Kidney (tissue), 14 donors: ENCODE measurements around the gene ANKS6. TPM values are rescaled to one million over a fixed set of nuclear protein-coding genes. Genes with fewer than 3 reads are reported as not detected.

Experiments
- DNase-seq, 5 donors: peaks; one replicate each; pipeline ENCODE4 v3.0.0-alpha.2; 2013 to 2020
- FAIRE-seq: peaks from 2 replicates; lab custom pipeline; 2012; peaks lifted over from hg19 to GRCh38; lab: Jason Lieb, UNC
- H3K27ac ChIP-seq, 2 donors: one replicate each; pipeline ENCODE4 v1.7.0; 2013; ENCODE audit warnings: low read depth in 2 of 2, low read length in 2 of 2, inconsistent platforms in 1 of 2
- H3K27me3 ChIP-seq: one replicate; pipeline ENCODE4 v1.7.1; 2013; ENCODE audit warnings: low read length, inconsistent platforms; ENCODE audit not compliant: control insufficient read depth, insufficient read depth
- H3K36me3 ChIP-seq, 3 donors: one replicate each; pipeline versions ENCODE4 v1.7.0 to v1.7.1; 2013; ENCODE audit warnings: low read length in 3 of 3, control low read depth in 1 of 3, inconsistent platforms in 1 of 3; ENCODE audit not compliant: insufficient read depth in 3 of 3, control insufficient read depth in 2 of 3
- H3K4me1 ChIP-seq, 3 donors: one replicate each; pipeline versions ENCODE4 v1.7.0 to v1.7.1; 2013; ENCODE audit warnings: low read length in 3 of 3, inconsistent platforms in 1 of 3, low read depth in 1 of 3; ENCODE audit not compliant: control insufficient read depth in 2 of 3, insufficient read depth in 2 of 3
- H3K4me3 ChIP-seq, 3 donors: one replicate each; pipeline versions ENCODE4 v1.7.0 to v1.8.1; 2013; ENCODE audit warnings: low read length in 3 of 3, control low read depth in 1 of 3, inconsistent platforms in 1 of 3
- H3K9ac ChIP-seq, 3 donors: one replicate each; pipeline versions ENCODE4 v1.7.0 to v1.7.1; 2013; ENCODE audit warnings: low read length in 3 of 3, control low read depth in 1 of 3, inconsistent platforms in 1 of 3
- H3K9me3 ChIP-seq, 3 donors: one replicate each; pipeline versions ENCODE4 v1.7.0 to v1.7.1; 2013; ENCODE audit warnings: low read length in 3 of 3, control low read depth in 1 of 3, inconsistent platforms in 1 of 3; ENCODE audit not compliant: control insufficient read depth in 2 of 3, insufficient read depth in 1 of 3
- intact Hi-C: fragments of 100-400 bp; cut with DNase I; formaldehyde crosslinking; loops from one replicate; pipeline ENCODE4 v1.11.1; 2022
- polyA plus RNA-seq: library from polyadenylated mRNA; stranded (reverse); fragments of 350-450 nt; fragmentation: Illumina TruSeq; extraction: RNeasy Lipid Tissue Mini Kit (QIAGEN cat#74804); gene quantifications from one replicate; pipeline ENCODE4 v1.2.3, GENCODE V29; 2014; ENCODE audit warnings: low read depth, low replicate concordance; ENCODE audit not compliant: insufficient read depth
- total RNA-seq: library from RNA; stranded (reverse); fragmentation: NEBNext Ultra II Directional; extraction: Animal tissue kit (Norgen Biotek cat#: 25700); gene quantifications from one replicate; pipeline ENCODE4 v1.2.1, GENCODE V29; 2021
- TF ChIP-seq, protein P1 (sequence below): IDR thresholded peaks from 3 replicates; pipeline ENCODE4 v1.5.1; 2012; ENCODE audit warnings: mild to moderate bottlenecking, moderate library complexity, borderline replicate concordance; ENCODE audit not compliant: insufficient read depth; ENCODE audit errors: extremely low read depth
- donor health status: control.
- donor health status: control.
- donor health status: control.
- donor health status: control.
- donor health status: control.
- donor health status: DM: yes; HTN: yes; CAD: no.
- donor health status: Normal renal cell carcinoma (clear cell type).

The ANKS6 gene
- total and polyA plus RNA-seq, 2 donors from 2014 or later: 22.0 to 31.8 TPM

DNA sequence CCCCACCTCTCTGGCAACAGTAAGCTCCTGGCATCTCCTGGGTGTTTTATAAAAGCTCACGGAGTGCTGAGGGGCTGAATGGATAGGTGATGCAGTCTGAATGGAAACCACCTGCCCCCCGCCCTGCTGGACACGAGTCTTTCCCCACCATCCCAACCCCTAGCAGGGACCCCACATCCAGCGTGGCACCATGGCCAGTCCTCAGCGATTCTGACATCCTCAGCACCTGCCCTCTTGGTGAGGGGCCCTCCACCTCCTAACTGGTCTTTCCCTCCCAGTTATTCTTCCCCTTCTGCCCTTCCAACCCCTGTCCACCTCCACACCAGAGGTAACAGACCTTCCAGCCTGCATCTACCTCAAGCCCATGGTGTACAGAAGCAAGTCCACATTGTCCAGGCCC is 48.9 kb downstream of the ANKS6 start:
- Histone ChIP-seq H3K9me3 (no peaks in the 10 kb centered on the region), H3K4me3 (no peak overlapping the region), H3K27me3 (no peaks in the 10 kb centered on the region), H3K4me1 (no peaks in the 10 kb centered on the region), H3K9ac (no peak overlapping the region), H3K36me3 (peaks cover 0 to 18% (median 10%) of the 10 kb centered on the region in 3 donors), H3K27ac (no peak overlapping the region)
- TF ChIP-seq, protein P1, sequence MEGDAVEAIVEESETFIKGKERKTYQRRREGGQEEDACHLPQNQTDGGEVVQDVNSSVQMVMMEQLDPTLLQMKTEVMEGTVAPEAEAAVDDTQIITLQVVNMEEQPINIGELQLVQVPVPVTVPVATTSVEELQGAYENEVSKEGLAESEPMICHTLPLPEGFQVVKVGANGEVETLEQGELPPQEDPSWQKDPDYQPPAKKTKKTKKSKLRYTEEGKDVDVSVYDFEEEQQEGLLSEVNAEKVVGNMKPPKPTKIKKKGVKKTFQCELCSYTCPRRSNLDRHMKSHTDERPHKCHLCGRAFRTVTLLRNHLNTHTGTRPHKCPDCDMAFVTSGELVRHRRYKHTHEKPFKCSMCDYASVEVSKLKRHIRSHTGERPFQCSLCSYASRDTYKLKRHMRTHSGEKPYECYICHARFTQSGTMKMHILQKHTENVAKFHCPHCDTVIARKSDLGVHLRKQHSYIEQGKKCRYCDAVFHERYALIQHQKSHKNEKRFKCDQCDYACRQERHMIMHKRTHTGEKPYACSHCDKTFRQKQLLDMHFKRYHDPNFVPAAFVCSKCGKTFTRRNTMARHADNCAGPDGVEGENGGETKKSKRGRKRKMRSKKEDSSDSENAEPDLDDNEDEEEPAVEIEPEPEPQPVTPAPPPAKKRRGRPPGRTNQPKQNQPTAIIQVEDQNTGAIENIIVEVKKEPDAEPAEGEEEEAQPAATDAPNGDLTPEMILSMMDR: no peak
- DNase-seq (no peak), FAIRE-seq (no peak)
- intact Hi-C loops: no loop called here

DNA sequence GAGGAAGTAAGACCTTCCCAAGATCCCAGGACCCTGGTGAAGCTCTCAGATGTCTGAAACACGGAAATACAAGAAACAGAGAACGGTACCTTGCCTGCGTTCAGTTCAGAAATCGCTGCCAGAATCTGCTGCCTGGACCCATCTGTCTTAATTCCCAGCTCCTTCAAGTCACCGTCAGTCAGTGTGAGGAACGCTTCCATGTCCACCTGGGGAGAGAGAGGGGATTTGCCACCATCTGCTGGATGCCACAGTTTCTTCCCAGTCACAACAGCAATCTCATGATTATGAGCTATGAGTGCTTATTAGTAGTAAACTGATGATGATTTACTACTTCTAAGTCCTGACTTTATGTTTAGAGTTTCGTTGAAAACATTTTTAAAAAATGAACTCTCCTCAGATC is 50.9 kb downstream of the ANKS6 start:
- Histone ChIP-seq H3K36me3 (peaks cover 0 to 18% (median 5%) of the 10 kb centered on the region in 3 donors), H3K4me3 (no peak overlapping the region), H3K27ac (no peak overlapping the region), H3K9me3 (no peaks in the 10 kb centered on the region), H3K27me3 (no peaks in the 10 kb centered on the region), H3K9ac (no peak overlapping the region), H3K4me1 (no peaks in the 10 kb centered on the region)
- intact Hi-C loops: no loop called here
- no peak for FAIRE-seq
- TF ChIP-seq, protein P1: no peak
- DNase-seq: no peak

DNA sequence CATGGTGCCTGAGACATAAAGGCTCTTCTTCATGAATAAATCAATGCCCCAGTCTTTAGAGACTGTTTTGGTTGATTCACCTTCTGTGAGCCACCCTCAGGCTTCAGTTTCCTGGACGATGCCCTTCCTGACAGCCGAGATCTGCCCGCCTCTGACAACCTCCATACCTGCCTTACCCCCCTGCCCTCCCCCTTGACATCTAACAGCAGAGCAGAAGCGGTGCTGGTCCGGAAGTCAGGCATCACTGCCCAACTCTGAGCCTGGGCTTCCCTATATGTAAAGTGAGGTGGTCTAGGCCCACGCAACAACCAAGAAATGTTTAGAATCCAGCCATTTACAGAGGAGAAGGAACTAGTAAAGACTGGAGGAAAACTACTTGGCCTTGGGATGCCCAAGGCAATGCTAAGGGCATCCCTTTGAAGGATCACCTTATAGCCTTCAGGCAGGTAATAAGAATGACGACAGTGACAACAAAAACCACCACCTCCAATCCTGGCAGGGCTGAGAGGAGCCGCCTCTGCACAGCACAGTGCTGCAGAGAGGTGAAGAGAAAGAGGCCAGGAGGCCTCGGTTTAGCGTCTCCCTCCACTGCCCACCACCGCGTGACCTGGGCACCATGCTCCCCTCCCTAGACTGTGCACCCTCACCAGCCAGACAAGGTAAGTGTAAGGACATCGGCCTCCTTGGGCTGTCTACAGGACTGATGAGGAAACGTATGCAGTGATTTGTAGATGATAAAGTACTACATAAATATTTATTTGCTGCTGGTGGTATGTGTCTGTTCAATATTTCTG is 52.3 kb downstream of the ANKS6 start:
- intact Hi-C loops: no loop called here
- H3K27ac ChIP-seq: no peak overlapping the region
- no peaks in the 10 kb centered on the region for H3K4me1 ChIP-seq
- peaks cover 0 to 18% (median 2%) of the 10 kb centered on the region in 3 donors for H3K36me3 ChIP-seq
- no peaks in the 10 kb centered on the region for H3K9me3 ChIP-seq
- TF ChIP-seq, protein P1: no peak
- FAIRE-seq (no peak), DNase-seq (no peak)
- no peaks in the 10 kb centered on the region for H3K27me3 ChIP-seq
- no peak overlapping the region for H3K4me3 ChIP-seq
- H3K9ac ChIP-seq: no peak overlapping the region
